GDM1 (cell line): ENCODE results near the gene GGTA1.

Experiments used
- DNase-seq: peaks from one replicate; lab custom pipeline; 2025; lab: John Stamatoyannopoulos, UW

GGTA1 gene

GRCh38 chr9:121499177-121499426, 542 bp downstream of the GGTA1 start:
- no peak for DNase-seq

GRCh38 chr9:121498487-121499176, 1.0 kb downstream of the GGTA1 start:
- no peak for DNase-seq

DNA sequence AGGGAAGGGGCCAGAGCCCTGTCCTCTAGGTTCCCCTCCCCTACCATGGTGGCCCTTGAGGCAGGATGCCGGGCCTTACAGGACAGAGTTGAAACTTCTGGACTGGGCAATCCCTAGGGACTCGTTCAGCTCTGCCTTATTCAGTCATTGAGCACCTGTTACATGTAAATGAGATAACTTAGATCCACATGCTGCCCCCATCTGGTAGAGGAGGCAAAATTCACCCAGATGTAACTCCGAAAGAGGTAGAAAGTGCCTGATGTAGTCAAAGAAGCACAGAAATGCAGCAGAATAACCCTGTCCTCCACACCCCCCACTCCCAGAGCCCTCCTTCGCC, 1.5 kb downstream of the GGTA1 start:
- peak; percentile 39 for DNase-seq

DNA sequence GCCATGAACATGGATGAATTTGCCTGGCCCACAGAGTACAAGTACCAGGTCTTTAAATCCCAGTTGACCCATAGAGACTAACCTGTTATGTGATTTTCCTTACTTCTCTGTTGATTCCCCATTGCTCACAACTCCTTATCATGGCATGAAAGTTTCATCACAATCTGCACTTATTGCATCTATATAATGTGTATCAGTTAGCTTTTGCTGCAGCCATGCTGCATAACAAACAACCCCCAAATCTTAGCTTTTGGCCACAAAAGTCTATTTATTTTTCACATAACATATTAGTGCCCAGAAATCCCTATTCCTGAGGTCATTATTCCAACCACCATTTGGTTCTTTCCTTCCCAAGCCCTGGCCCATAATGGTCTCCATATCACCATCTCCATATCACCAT, 3.7 kb downstream of the GGTA1 start:
- no peak for DNase-seq

- peak; percentile 18 for DNase-seq
Measured at GRCh38 chr9:121494192-121494591, 5.5 kb downstream of the GGTA1 start.

- no peak for DNase-seq
Measured at GRCh38 chr9:121491111-121491510, 8.5 kb downstream of the GGTA1 start.

- no peak for DNase-seq
Measured at GRCh38 chr9:121489344-121489743, 10.3 kb downstream of the GGTA1 start.

DNA sequence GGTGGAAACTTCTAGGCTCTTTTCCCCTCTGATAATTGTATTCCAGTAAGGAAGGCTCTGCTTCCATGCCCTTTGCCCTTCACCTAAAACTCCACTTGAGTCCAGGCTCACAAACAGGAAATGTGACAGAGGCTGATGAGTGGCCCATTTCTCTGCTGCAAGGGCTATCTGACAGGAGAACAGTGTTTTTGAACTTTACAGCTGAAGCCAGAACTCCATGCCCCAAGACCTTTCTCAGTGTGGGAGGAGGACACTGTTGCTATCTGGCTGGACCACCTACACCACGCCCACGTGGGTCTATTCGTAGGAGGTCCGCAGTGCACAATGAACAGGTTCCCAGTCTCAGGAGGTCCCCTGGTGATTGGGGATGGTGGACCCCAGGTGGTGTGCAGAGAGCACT, 13.6 kb downstream of the GGTA1 start:
- DNase-seq, result no peak

DNA sequence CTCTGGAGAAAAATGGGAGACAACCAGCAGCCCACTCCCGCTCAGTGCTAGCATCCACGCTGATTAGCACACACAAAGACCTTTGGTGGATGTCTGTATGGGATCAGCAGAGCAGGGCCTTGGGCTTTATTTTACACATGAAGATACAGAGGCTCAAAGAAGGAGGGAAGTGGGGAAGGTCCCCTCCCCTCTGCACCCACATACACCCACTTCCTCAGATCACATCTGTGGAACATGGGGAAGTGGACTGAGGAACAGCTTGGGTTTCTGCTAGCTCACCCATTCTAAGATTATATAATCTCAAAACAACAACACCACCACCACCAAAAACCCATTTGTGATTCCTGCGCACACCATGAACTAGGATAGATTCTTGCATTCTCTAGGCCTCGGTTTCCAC, 14.0 kb downstream of the GGTA1 start:
- DNase-seq, result peak; percentile 61

DNA sequence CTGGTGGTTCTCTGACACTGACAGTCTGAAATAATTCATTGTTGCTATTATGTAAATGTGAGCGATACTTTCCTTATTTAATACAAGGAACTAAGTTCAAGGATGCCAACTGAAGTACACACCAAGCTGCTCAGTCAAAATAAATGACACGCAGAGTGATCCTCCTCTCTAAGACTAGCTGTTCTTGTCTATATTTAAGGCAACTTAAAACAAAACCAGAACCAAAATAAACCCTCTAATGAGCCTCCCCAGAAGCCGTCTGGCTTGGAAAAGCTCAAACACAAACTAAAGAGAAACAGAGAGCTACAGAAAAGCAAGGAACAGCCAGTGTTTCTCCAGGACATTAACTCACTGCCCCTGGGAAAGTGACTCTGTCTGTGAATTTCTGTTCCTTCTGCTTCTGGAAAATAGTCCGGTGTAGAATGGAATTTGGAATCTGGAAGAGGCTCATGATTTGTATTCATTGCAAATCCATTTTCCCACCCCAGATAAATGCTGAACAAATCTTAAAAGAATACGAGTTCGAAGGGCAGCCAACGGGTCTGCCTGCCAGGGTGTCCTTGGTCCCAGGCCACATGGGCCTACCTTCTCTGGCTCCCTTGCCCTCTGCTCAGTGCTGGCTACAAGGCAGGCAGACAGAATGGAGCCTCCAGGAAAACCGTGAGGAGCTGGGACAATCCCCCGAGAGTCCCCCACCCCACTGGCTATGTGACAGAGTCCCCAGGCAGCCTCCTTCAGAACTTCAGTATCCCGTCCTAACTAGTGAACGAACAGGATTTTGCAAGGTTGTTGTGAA, 14.8 kb downstream of the GGTA1 start:
- DNase-seq, result no peak

DNA sequence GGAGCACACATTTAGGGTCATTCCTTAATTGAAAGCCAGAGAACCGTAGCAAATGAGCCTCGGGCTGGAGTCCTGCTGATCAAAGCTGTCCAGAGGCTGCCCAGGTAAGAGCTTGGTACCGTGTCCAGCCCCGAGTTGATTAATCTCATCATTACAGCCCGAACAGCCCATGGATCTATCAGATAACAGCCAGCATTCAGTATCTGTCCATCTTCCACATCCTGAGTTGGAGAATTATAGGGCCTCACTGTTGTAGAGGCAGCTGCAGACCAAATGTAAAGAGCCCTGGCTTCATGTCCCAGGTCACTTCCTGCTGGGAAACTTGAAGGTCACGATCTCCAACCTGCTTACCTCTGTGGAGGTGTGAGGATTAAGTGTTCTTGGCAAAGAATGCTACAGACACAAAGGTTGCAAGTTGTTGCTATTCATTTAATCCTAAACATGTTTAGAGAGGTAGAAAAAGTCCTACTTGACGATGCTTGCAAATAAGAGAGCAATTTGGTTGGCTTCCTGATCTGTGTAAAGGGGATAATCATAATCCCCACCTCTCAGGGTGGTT, 16.1 kb downstream of the GGTA1 start:
- no peak for DNase-seq

GRCh38 chr9:121483049-121483448, 16.6 kb downstream of the GGTA1 start:
- no peak for DNase-seq

DNA sequence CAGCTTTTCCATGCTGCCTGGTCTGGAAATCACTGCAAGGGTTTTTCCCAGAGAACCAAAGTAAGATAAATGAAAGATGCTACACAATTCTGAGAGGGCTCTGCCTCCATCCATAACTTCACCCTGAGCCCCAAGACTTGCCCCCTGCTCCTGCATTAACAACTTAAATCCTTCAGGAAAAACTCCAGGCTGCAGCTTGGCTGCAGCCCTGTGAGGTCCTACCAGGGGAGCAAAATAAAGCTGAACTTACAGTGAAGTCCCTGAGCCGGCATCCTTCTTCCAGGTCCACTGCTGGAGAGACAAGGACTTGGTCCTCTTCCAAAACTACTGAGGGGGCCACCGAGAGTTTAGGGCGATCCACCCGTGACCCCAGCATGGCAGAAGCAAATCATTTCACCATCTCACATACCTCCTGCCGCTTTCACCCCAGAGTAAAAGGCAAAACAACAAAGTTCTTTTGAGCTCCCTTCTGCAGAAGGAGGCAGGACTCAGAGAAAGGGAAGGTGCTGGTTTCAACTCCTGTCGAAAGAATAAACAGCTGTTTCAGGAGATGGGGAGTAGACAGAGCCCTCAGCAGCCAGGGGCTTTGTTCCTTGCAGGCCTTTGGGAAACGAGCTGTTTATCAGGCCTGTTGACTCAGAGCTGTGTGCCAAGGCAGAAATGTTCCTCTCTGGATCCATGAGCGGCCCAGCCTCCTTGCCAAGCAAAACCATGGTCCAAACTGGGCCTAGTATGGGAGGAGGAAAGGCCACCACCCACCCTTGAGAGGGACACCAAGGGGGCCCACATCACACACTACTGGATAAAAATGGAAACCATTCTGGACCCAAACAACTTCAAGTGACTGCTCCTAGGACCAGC, 20.6 kb downstream of the GGTA1 start:
- DNase-seq, result no peak

- no peak for DNase-seq
Measured at GRCh38 chr9:121476156-121476555, 23.5 kb downstream of the GGTA1 start.

DNA sequence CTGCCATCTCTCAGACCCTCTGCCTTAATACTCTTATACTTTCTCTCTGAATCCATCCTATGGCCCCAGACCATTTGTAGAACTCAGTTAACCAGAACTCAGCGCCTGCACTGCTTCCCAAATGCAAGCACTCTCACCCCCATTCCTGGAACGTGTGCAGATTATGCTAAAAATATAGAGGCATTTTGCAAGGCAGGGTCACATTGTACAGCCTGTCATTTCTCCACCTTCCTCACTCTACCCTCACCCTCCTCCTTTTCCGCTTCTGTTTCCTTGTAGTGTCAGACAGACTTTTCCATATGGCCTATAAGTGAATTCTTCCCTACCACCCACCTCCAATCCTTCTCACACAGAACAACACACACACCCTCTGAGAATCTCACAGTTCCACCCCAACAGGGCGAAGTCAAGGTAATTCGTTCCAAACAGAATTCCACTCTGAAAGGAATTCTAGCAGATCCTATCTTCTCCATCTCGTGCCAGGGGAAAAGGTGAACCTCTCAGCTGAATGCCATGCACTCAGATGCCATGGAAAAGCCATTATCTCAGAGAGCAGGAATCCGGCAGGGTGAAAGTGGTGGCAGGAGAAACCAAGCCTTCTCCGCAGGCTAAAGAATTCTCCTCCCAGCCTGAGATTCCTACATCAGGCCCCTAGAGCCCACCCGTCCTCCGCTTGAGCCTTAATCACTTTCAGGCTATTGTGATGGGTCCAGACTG, 25.3 kb downstream of the GGTA1 start:
- DNase-seq, result no peak

- no peak for DNase-seq
Measured at GRCh38 chr9:121473229-121473628, 26.4 kb downstream of the GGTA1 start.

DNA sequence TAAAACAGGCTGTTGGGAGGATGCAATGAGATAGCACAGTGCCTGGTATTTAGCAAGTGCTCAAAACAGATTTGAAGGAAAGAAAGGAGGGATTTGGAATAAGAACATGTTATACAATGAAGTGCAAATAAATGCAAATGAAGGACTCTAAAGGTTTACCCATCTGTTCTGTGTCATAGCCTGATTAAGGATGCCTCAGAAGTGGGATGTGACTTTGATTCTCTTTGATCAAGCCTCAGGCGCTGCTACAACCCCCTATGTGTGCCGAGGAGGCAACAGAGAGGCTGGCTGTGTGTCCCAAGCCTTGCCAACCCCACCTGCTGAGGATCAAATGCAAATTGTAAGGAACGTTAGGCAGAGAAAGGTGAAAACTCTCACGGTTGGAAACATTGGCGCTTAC, 27.2 kb downstream of the GGTA1 start:
- no peak for DNase-seq

- DNase-seq, result no peak
Measured at GRCh38 chr9:121466142-121466541, 33.5 kb downstream of the GGTA1 start.

DNA sequence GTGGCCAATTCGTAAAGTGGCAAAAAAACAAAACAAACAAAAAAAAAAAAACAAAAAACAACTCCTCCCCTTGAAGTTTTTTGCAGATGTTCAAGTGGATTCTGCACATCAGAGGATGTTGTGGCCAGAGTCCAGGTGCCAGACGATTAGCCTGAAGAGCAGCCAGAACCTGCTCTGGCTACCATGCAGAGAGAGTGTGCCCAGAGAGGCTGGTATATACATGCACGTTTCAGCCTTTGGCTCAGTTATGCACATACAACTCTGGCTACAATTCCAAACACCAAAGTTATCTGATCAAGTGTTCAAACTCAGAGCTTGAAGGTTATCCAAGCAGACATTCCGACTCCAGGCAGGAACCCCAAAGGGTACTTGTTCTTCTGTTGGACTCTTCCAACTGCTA, 34.7 kb downstream of the GGTA1 start:
- DNase-seq, result no peak

DNA sequence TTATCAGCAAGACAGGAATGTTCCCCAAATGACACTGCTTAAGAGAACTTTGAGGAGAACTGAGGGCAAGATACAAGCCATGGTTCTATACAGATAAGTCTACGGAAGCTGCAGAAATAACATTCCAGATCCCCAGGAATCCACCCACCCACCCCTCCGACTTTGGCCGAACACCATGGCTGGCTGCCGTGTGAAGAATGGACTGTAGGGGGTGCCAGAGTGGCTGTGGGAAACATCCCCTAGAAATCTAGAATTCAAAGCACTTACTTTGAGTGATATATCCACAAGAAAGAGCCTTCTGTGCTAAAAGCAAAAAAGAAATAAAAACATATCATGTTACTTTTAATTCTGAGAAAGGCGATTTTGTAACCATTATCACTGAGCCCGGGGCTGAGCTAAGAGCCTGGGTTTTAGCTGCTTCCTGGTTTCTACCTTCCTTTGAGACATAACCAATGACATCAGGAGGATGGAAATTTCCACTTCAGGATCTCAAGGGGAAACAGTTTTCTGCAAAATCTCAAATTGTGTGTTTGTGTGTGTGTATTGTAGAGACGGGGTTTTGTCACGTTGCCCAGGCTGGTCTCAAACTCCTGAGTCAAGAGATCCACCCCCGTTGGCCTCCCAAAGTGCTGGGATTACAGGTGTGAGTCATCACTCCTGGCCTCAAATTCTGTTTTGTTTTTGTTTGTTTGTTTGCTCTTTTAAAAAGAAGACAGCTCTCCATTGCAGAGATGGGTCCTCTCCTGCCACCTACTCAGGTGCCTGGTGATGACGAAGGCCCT, 36.4 kb downstream of the GGTA1 start:
- no peak for DNase-seq

DNA sequence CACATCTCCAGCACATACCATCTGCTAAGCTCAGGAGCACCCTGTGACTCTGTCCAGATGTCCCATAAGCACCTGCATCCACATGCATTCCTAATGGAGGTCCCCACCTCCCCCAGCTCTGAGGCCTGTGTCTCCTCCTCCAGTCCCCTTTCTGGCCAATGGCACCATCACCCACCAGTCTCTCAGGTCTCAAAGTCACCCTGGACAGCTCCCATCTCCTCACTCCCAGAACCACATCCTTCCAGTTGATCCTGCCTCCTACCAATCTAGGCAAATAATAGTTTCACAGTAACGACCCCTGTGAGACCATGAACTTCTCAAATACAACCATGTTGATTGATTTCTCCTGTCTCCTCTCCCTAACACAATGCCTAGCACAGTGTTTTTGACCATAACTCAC, 40.1 kb downstream of the GGTA1 start:
- DNase-seq, result no peak
